GM18858 (cell line): ENCODE measurements around the gene COPB1.
A peak's percentile ranks its signal among the peaks of the same experiment; 100 is the strongest.

Source experiments
- ATAC-seq: cut with Tn5 transposase; IDR thresholded peaks from one replicate; pipeline ENCODE4 v1.9.1; 2021; ENCODE audit not compliant: unreplicated experiment

COPB1 gene

GRCh38 chr11:14518820-14519219, 19.2 kb upstream of the COPB1 start:
- ATAC-seq: no peak

DNA sequence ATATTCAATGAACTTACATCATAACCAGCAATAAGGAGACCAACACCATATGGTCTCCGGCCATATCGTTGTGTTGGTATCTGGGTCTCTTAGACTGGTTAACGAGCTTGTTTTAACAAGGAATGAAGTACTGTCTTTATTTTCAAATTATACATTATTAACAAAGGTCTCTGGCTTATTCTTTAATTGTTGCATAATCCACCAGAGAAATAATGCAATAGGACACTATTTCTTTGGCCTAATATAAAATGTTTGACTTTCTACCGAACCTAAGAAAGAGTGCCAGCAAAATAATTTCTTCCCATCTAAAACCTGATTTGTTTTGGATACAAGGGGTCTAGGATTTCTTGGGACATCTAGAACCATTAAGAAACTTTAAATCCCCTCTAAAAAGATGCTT, 14.2 kb upstream of the COPB1 start:
- ATAC-seq: no peak

DNA sequence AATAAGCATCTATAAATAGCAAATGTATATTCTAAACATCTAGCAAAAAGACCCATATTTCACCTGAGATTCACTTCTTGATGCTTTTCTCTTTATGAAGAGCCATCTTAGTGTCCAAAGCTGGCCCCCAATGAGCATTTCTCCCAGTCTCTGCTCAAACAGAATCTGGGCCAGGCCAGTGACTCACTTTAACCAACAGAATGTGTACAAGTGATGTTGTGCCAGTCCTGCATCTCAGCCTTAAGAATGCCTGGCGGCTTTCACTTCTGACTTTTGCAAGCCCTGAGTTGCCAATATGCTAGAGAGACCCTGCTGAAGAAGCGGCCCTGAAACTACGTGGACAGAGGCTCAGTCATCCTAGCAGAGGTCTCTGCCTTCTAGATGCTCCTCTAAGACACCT, 6.9 kb upstream of the COPB1 start:
- no peak for ATAC-seq

- no peak for ATAC-seq
These were observed 3.4 kb upstream of the COPB1 start for GRCh38 chr11:14503023-14503422.

GRCh38 chr11:14502039-14502438, 2.4 kb upstream of the COPB1 start:
- ATAC-seq: no peak

- peak; percentile 58 for ATAC-seq
These were observed 605 bp upstream of the COPB1 start for GRCh38 chr11:14500181-14500651.

- ATAC-seq: no peak
These were observed 442 bp downstream of the COPB1 start for GRCh38 chr11:14499178-14499559.

DNA sequence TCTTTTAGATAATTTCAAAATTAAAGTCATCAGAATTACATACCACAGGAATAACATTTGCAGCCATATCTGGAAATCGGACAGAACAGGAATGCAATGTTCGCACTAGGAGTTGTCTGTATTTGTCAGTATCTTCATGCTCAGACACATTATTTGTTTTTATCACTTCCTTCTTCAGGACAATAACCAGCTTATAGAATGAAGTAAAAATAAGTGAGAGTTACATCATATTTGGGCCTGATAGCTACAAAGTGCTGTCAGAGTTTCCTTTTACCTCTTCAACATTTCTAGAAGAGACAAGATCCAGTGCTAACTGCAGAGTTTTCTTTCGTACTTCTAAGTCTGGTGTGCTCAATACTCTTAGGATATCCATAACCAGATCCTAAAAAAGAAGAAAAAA, 18.9 kb downstream of the COPB1 start:
- no peak for ATAC-seq

GRCh38 chr11:14471127-14471526, 28.5 kb downstream of the COPB1 start:
- no peak for ATAC-seq

DNA sequence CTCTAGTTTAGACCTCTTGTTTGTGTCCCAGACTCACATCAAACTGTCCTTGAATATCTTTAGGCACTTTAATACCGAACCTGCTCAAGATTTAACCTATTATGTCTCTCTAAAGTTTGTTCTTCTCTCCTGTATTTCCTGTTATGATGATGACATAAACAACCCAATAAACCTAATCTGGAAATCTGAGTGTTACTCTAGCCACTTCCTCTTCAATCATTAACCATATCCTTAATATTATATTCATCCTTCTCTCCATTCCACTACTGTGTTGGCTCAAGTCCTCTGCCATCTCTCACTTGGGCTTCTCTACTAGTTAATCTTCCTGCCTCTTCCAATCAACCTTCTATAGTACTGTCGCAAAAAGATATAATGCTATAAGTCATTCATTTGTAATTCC, 36.0 kb downstream of the COPB1 start:
- no peak for ATAC-seq

DNA sequence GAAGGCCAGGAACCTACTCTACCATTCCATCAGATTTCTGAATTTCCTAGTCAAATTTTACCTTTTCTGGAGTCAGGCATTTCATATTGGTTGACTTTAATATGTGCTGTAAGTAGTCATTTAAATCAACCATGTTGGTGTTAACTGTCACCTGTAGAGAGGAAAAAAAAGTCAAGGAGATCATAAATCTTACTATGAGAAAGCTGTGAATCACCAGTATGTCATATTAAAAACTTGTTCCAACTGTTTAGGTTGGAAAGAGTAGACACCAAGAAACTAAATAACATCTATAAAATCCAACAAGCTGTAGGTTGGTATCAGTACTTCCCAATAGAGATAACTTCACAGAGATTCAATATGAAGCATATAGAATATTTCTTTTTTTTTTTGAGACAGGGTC, 39.5 kb downstream of the COPB1 start:
- ATAC-seq: no peak

GRCh38 chr11:14458377-14458776, 41.2 kb downstream of the COPB1 start:
- no peak for ATAC-seq

DNA sequence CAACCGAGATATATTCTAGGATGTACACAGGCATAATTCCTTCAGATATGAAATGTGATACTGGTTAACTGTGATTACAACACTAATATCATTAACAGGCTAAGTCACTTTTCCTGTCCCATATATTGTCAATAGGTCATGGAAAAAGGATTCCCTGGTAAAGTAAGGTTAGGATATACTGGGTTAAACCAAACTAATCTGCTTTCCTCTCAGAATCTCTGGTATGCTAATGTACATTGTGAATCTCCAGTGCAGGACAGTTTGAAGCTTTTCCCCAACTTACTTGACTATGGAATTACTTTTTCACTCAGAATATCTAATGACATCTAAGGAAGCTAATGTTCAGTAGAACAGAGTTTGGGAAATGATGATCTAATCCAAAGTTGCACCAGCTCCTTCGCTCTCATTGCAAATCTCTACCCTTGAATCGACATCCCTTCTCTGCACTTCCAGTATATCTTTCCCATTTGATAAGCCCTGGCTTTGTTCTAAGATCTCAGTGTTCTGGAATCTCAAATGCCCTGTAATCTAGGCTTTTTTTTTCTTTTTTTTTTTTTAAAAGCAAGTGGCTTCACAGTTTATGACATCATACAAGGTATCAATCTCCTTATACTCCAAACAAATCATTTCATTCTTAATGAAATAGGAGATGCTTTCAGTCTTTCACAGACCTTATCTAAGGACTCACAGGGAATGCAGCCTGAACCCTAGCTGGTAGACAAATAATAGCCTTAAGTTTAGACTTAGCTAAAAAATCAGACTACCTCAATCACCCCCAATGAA, 43.8 kb downstream of the COPB1 start:
- ATAC-seq: no peak

GRCh38 chr11:14454861-14455632, 44.6 kb downstream of the COPB1 start:
- ATAC-seq: no peak

DNA sequence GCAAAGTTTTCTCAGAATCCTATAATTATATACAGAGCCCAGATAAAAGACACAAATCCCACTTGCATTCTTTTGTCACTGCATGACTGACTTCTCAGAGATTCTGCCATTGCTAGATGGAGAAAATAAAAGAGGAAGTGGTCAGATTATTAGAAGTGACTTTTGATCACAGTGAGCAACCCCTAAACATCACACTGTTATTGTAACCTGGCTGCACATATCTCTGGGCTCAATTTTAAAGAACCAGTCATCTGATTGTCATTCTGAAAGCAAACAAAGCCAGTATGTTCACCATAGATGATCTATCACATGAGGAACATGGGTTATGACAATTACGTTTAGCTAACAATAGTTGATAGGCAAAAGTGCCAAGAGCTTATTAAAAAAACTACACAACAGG, 47.8 kb downstream of the COPB1 start:
- peak; percentile 73 for ATAC-seq

DNA sequence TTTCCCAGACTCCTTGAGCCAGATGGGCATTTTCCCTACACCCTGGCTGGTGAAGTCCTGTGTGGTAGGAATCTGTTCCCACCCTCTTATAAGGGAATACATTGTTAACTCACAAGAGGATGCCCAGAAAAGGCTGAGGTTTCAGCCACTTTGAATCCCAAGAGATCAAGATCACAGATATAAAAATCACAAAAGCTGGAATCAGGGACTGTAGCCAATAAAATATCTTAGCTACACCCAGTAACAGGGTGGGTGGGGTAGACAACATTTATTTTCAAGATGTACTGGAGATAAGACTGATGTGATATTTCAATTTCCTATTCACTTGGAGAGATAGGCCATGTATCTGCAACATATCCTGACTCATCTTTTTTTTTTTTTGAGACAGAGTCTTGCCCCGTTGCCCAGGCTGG, 50.3 kb downstream of the COPB1 start:
- no peak for ATAC-seq

GRCh38 chr11:14448240-14448639, 51.4 kb downstream of the COPB1 start:
- ATAC-seq: no peak

- no peak for ATAC-seq
These were observed 52.9 kb downstream of the COPB1 start for GRCh38 chr11:14446701-14447169.

DNA sequence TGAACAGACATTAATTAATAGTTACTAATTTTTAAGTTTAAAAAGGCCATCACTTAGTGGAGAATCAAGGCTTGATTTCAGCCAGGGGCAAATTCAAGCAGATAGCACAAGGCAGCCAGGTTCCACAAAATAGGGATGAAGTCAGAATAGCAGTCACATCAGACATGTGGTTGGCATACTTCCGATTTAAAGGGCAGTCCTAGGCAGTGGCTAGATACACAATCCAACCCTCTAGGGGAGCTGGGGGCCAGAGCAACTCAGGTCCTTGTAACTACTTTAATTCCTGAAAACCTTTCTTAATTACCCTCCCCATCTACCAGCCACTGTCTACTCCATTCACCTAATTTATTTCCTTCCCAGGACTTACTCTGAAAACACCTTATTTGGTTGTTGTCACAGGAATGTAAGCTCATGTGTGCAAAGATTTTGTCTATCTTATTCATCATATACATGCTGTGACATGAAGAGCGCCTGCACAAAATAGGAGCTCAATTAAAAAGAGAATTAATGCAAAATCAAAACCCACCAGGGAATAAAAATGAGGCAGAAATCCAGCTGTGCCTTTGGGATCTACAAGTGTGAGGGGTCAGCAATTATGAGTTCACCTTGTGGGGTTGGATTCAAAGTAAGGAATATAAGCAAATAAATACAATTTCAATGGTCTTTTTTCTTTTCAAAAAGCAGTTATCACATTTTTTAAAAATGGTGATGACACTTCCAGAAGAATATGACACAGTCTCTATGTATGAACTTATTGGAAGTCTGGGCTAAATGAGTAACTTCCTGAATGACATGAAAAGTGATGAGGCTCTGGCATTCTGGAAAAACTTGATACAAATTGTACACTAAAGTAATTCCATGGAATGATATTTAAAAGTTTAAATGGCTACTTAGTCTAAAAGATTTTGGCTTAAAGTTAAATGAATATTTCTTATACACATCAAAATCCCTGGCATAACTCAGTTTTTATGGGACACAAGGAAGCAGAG, 53.8 kb downstream of the COPB1 start:
- ATAC-seq: no peak

- ATAC-seq: no peak
These were observed 55.0 kb downstream of the COPB1 start for GRCh38 chr11:14444441-14445189.
